ENCODE measurements around the gene OR11H1.
"Not testable (repeated sequence)": the region's sequence is repeated elsewhere in the genome, so short reads cannot be mapped to it uniquely, and the experiment has no call there.

OR11H1 gene, protein sequence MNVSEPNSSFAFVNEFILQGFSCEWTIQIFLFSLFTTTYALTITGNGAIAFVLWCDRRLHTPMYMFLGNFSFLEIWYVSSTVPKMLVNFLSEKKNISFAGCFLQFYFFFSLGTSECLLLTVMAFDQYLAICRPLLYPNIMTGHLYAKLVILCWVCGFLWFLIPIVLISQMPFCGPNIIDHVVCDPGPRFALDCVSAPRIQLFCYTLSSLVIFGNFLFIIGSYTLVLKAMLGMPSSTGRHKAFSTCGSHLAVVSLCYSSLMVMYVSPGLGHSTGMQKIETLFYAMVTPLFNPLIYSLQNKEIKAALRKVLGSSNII

DNA sequence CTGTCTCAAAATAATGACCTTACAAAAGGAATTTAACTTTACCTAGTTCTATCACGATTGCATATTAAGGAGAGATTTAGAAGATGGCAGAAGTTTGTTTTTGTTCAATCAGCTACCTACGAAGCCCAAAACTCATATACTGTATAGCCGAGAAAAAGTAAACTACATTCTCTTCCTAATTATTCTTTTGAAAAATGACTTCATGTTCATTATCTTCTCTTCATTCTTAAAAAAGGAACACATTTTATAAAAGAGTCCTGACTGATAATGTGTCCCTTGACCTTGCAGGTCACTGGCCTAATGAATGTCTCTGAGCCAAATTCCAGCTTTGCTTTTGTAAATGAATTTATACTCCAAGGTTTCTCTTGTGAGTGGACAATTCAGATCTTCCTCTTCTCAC lies at the start of gene OR11H1:
TSS of gene OR11H1 (plus strand) at position 301 of the 400 bp plus-strand sequence. CDS start at position 301, 0 bp downstream.
- DNase-seq, result not testable (repeated sequence)

DNA sequence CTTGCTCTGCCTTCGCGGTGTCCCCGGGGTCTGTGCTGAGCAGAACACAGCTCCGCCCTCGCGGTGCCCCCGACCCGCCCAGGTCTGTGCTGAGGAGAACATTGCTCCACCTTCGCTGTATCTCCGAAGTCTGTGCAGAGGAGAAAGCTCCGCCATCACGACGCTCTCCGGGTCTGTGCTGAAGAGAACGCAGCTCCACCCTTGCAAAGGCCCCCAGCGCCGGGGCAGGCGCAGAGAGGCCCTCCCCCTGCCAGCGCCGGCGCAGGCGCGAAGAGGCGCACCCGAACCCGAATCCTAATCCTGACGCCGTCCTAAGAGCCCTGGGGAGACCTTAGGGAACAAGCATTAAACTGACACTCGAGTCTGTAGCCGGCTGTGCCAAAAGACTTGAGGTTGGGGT lies 18.0 kb upstream of the OR11H1 start:
- not testable (repeated sequence) for DNase-seq

DNA sequence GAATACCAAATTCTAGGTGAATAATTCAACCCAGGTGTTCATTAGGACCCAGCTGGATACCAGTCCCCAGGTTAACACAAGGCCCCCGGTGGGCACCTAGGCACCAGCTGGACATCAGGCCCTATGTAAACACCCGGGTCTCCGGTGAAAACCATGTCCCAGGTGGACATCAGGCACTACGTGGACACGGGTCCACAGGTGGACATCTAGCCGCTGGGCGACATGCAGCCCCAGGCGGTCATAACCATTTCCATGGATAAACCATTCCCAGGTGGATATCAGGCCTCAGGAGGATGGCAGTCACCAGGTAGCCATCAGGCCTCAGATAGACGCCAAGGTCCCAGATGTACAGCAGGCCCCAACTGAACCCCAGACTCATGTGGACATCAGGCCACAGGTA lies 12.1 kb upstream of the OR11H1 start:
- DNase-seq, result not testable (repeated sequence)

DNA sequence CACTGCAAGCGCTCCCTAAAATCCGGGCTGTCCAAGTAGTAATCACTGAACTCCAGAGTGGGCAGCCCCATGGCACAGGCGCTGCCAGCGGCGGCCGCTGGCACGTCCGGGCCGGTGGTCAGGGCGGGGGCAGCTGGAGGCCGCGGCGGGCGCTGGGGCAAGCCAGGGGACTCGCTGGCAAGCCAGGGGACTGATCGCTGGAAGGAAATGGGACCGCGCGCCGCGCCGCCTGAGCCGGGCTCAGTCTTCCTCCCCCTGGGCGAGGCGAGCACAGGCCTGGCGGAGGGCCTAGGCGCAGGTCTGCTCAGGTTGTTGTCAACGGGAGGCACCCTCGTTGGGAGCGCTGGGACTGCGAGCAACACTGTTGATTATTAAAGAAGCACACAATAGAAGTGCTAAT lies 25.8 kb downstream of the OR11H1 start:
- DNase-seq, result not testable (repeated sequence)

DNA sequence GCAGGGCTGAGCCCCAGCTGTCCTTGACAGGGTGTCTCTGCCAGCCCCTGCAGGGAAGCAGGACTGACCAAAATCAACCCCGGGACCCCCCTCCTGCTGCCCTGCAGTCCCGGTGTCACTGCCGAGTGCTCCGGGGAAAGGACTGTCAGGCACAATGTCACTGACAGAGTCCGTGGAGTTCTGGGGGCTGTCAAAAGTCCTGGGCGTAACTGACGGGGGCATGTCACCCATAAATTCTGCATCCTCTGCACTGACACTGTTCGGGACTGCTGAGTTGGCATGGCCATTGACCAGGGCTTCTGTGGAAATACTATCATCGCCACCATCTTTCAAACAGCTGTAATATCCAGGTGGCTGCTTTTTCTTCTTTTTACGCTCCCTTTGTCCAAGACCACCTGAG lies 35.5 kb downstream of the OR11H1 start:
- DNase-seq, result not testable (repeated sequence)

DNA sequence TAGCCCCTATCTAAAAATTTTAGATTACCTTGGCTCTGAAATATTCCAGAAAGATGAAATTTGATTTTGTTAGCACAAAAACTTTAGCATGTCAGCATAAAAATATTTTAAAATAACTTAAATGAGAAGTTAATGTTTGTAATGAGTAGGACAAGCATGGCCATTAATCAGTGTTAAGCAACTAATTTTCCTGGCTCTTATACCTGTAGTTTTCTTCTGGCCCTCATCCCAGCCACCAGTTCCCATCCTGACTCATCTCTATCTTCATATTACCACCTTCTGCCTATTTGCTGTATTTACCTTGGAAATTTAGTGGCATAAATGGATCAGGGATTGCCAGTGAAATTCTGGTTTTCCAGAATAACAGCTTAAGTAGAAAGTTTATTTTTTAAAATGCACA lies 37.1 kb downstream of the OR11H1 start:
- not testable (repeated sequence) for DNase-seq
